Smooth muscle cell (in vitro differentiated cells): Measurements from ENCODE around the gene RFNG. TPM values are rescaled to one million over a fixed set of nuclear protein-coding genes. Genes with fewer than 3 reads are reported as not detected.

Source experiments
- DNase-seq: peaks from one replicate; lab custom pipeline; 2025; ENCODE audit not compliant: unreplicated experiment; lab: John Stamatoyannopoulos, UW
- H2AFZ ChIP-seq: fragments of 200-600 bp; sonication (generic); 2 replicates; pipeline ENCODE4 v1.6.0; 2016; ENCODE audit warnings: antibody characterized with exemption, low read depth, mild to moderate bottlenecking
- H3F3A ChIP-seq: fragments of 200-600 bp; sonication (generic); 2 replicates; pipeline ENCODE4 v1.6.0; 2017; ENCODE audit warnings: antibody characterized with exemption, low read depth
- H3K27ac ChIP-seq: fragments of 200-600 bp; sonication (generic); 2 replicates; pipeline ENCODE4 v1.5.1; 2016; ENCODE audit warnings: low read depth, mild to moderate bottlenecking
- H3K27me3 ChIP-seq: fragments of 200-600 bp; sonication (generic); 2 replicates; pipeline ENCODE4 v1.6.1; 2016; ENCODE audit warnings: low read depth, mild to moderate bottlenecking
- H3K36me3 ChIP-seq: fragments of 200-600 bp; sonication (generic); 2 replicates; pipeline ENCODE4 v1.5.1; 2016; ENCODE audit warnings: low read depth
- H3K4me1 ChIP-seq: fragments of 200-600 bp; sonication (generic); 2 replicates; pipeline ENCODE4 v1.5.1; 2016; ENCODE audit warnings: low read depth
- H3K4me2 ChIP-seq: fragments of 200-600 bp; sonication (generic); 2 replicates; pipeline ENCODE4 v1.6.0; 2016; ENCODE audit warnings: mild to moderate bottlenecking
- H3K4me3 ChIP-seq: fragments of 200-600 bp; sonication (generic); 2 replicates; pipeline ENCODE4 v1.5.1; 2016; ENCODE audit warnings: mild to moderate bottlenecking
- H3K79me2 ChIP-seq: fragments of 200-600 bp; sonication (generic); 2 replicates; pipeline ENCODE4 v1.6.0; 2016; ENCODE audit warnings: low read depth, mild to moderate bottlenecking
- H3K9ac ChIP-seq: fragments of 200-600 bp; sonication (generic); 2 replicates; pipeline ENCODE4 v1.6.0; 2016; ENCODE audit warnings: low read depth
- H3K9me3 ChIP-seq: fragments of 200-600 bp; sonication (generic); replicated peaks from 2 replicates; pipeline ENCODE4 v1.5.1; 2016; ENCODE audit warnings: low read depth
- H4K20me1 ChIP-seq: fragments of 200-600 bp; sonication (generic); 2 replicates; pipeline ENCODE4 v1.6.0; 2016; ENCODE audit warnings: low read depth
- CTCF ChIP-seq: fragments of 200-600 bp; sonication (generic); IDR thresholded peaks from 2 replicates; pipeline ENCODE4 v1.5.1; 2017; ENCODE audit warnings: borderline replicate concordance, mild to moderate bottlenecking, antibody characterized with exemption; ENCODE audit not compliant: insufficient read depth, poor library complexity, severe bottlenecking
- WGBS: methylation state at CpG from one replicate; pipeline ENCODE4 v1.1.7; 2016; ENCODE audit warnings: low lambda C conversion rate; 5-methylcytosine and 5-hydroxymethylcytosine counted together
- polyA plus RNA-seq: library from polyadenylated mRNA; unstranded; fragments of >200 nt; fragmentation: Nextera tagmentation; extraction: Ambion mirVana; gene quantifications from 2 replicates; pipeline ENCODE4 v1.2.1, GENCODE V29; 2016
- total RNA-seq: library from RNA; depleted of rRNA; stranded (reverse); fragments of >200 nt; gene quantifications from 2 replicates; pipeline ENCODE4 v1.2.3, GENCODE V29; 2014

The RFNG gene
- total and polyA plus RNA-seq, 2 experiments from 2014 or later, result 27.1 to 54.9 TPM

DNA sequence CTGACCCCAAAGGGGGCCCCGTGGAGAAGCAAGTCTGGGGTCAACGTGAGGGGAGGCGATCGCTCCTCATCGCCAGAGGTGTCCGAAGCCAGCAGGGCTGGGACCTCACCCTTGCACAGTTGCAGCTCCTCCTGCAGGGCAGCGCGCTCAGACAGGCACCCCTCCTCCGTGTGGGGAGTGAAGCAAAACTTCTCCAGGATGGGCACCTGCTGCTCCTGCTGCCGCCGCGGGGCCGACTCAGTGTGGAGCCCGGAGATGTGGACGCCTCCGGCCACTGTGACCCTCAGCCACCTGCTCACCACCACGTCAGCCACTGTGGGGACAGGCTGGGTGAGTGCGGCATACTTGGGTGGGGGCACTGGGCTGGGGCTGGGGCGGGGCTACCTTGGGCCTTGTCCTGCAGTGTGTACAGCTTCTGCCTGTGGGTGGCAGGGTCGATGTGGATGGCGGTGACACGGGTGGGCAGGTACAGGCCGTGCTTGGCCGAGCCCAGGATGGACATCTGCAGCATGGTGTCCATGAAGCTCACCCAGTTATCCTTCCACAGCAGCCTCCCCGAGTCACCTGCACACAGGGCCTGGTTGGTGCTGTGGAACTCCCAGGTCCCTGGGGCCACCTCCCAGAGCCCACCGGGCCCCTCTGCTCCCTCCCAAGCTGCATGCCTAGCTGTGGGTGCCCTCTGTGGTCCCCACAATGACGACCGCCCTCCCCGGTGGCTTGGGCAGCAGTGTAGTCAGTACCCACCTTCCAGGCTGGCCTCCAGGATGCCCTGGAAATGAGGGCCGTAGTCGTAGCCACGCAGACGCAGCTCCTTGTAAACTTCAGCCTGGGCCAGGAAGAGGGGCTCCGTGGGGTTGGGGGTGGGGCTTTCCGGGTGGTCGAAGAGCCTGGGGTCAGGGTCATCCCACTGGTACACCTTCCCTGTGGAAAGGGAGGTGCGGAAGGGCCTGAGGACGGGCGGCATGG is 35.6 kb upstream of the RFNG start:
- Histone ChIP-seq H3K36me3 (no peaks in the 10 kb centered on the region), H2AFZ (no peak overlapping the region), H3K27ac (no peak overlapping the region), H4K20me1 (peaks cover 81% of the 10 kb centered on the region), H3K9ac (no peak overlapping the region), H3K4me3 (no peak overlapping the region), H3K4me2 (no peak overlapping the region), H3F3A (no peaks in the 10 kb centered on the region), H3K4me1 (no peaks in the 10 kb centered on the region), H3K27me3 (no peaks in the 10 kb centered on the region), H3K79me2 (no peaks in the 10 kb centered on the region), H3K9me3 (no peaks in the 10 kb centered on the region)
- no peak for DNase-seq
- 96% methylated on average over 36 of the region's 39 CpGs for WGBS
- TF ChIP-seq CTCF, result no peak

GRCh38 chr17:82085931-82086764 is 34.5 kb upstream of the RFNG start:
- Histone ChIP-seq H3K79me2 (no peaks in the 10 kb centered on the region), H3K4me3 (no peak overlapping the region), H3K27ac (no peak overlapping the region), H3K9me3 (no peaks in the 10 kb centered on the region), H3K9ac (no peak overlapping the region), H3F3A (no peaks in the 10 kb centered on the region), H3K4me1 (no peaks in the 10 kb centered on the region), H3K4me2 (no peak overlapping the region), H4K20me1 (peaks cover 79% of the 10 kb centered on the region), H3K36me3 (no peaks in the 10 kb centered on the region), H3K27me3 (no peaks in the 10 kb centered on the region), H2AFZ (no peak overlapping the region)
- no peak for DNase-seq
- TF ChIP-seq CTCF, result no peak
- WGBS, result 97% methylated on average over 25 of the region's 25 CpGs

GRCh38 chr17:82085031-82085861 is 33.6 kb upstream of the RFNG start:
- H3K27ac ChIP-seq, result no peak overlapping the region
- no peak for TF ChIP-seq CTCF
- peaks cover 76% of the 10 kb centered on the region for H4K20me1 ChIP-seq
- 95% methylated on average over 34 of the region's 49 CpGs for WGBS
- no peak overlapping the region for H2AFZ ChIP-seq
- H3K27me3 ChIP-seq, result no peaks in the 10 kb centered on the region
- H3K9me3 ChIP-seq, result no peaks in the 10 kb centered on the region
- no peak overlapping the region for H3K4me2 ChIP-seq
- no peaks in the 10 kb centered on the region for H3K36me3 ChIP-seq
- no peaks in the 10 kb centered on the region for H3F3A ChIP-seq
- H3K4me1 ChIP-seq, result no peaks in the 10 kb centered on the region
- DNase-seq, result no peak
- H3K9ac ChIP-seq, result no peak overlapping the region
- H3K79me2 ChIP-seq, result no peaks in the 10 kb centered on the region
- H3K4me3 ChIP-seq, result no peak overlapping the region
